ENCODE results near the gene ALOX15.
"Not testable (repeated sequence)": the region's sequence is repeated elsewhere in the genome, so short reads cannot be mapped to it uniquely, and the experiment has no call there.

Gene ALOX15

DNA sequence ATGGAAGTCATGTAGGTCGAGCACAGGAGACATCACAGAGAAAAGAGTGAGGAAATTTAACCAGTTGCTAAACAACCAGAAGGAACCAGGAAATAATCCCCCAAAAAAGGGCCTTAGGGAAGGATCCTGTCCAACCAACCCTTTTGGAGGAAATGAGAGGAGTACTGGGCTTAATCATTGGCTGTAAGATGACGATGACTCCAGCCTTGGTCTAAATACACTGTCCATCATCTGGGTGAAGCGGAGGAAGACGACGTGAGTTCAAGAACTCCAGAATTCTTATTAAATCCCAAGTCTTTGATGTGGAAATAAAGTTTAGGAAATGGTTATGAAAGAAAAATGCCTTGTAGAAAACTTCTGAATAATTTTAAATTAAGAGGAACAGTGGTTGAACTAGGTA is 11.5 kb upstream of the ALOX15 start:
- no peak for DNase-seq (ENCODE audit: low spot score)

DNA sequence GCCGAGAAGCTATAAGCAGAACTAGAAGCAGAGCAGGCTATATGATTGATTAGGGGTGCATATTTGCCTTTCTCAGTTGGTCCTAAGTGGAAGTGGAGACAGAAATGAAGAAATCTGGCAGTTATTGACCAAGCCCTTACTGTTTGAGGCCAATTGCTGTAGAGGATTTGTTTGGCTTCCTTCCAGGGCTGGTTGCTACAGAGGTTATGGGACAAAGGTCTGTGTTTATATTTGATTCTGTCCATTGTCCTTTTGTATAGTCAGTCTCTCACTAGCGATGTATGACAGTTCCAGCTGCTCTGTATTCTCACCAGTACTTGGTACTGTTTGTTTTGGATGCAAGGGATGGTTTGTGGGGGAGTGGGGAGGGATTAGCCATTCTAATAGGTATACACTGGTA is 7.3 kb upstream of the ALOX15 start:
- DNase-seq (ENCODE audit: low spot score): no peak

DNA sequence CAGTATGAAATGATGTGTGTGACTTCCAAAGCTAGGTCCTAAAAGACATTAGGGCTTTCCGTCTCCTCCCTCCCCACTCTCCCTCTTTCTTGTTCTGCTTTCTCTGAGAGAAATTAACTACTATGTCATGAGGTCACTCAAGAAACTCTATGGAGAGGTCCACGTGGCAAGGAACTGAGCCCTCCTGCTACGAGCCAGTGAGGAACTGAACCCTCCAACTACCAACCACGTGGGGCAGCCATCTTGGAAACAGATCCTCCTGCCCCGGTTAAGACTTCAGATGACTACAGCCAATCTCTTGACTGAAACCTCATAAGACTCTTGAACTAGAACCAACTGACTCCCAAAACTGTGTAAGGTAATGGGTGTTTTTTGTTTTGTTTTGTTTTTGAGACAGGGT is 4.2 kb upstream of the ALOX15 start:
- DNase-seq (ENCODE audit: low spot score): no peak

DNA sequence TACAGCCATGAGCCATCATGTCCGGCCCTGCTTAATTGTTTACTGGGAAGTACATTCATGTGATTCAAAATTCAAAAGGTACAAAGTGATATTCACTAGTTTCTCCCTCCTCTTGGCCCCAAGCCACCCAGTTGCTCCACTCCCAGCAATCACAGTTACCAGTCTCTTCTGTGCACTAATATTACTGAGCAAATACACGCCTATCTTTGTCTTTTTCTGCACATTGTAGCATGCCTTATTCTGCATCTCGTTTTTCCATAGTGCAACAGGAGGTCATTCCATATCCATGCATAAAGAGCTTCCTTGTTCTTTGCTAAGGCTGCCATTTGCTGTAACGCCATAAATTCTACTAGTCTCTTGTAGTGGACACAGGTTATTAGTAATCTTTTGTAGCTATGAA is 2.2 kb upstream of the ALOX15 start:
- DNase-seq (ENCODE audit: low spot score): no peak

DNA sequence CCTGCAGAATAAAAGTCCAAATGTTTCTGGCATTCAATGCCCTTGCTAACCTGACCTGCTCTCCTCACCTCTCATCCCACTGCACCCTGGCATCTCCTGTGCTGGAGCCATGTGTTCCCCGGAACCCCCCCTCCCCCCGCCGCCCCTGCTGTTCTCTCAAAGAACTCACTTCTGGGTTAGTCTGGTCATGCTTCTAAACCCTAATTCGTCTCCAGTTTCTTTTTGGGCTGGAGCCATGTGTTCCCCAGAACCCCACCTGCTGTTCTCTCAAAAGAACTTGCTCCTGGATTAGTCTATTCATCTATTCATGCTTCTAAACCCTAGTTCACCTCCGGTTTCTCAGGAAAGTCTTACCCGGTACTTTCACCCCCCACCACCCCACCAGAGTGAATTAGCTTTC is 808 bp upstream of the ALOX15 start:
- no peak for DNase-seq (ENCODE audit: low spot score)

DNA sequence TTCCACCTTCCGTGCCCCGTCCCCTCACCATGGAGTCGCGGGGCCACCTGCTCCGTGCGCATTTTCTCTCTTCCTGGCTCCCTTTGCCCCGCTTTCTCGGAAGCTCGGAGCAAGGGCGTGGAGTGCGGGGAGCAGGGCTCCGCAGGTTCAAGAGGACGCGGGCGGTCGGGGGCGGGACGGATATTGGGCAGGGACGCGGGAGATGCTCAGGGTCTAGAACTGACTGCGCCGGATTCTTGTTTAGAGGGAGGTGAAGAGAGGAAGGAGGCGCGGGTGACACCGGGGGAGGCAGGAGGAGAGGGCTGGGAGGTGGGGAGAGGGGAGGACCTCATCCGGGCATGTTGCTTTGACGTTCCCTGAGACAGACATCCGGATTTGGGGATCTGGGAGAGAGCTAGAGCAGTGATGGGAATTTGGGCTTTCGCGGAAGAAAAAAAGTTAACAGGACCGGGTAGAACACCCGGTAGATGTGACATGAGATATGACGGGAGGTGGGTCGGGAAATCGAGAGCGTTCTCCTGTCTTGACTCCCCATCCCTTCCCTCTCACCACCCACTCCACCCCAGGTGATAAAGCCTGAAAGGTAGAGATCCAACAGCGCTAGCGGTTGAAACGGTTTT is 799 bp downstream of the ALOX15 start:
- not testable (repeated sequence) for DNase-seq (ENCODE audit: low spot score)

DNA sequence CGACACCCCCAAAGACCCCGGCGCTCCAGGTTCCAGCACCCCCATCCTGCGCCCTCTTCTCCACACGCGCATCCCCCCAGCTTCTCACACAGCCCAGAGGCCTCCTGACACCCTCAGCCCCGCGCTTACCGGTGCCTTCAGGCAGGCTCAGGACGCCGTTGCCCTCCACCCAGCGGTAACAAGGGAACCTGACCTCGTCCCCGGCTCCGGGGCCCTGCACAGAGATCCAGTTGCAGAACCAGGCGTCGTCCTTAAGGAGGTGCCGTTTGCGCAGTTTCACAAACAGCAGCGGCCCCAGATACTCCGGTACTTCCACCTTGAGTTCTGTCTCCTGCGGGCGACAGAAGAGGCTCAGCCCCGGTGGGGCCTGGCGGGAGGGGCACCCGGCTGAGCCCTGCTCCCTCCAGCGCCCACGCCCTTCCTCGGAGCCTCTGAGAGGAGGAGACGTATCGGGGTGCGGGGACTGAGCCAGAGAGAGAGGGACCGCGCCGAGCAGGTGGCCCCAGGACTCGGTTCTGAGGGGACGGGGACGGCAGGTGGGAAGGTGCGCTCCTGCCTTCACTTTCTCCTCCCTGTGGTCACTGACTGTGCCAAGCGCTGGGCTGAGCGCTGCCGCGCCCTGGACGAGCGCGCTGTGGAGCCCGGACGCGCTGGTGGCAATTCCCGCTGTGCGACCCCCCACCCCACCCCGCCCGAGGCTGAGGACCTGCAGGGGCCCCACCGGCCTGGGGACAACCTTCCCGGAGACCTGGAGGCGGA is 2.0 kb downstream of the ALOX15 start:
- DNase-seq (ENCODE audit: low spot score): peak; percentile 39

DNA sequence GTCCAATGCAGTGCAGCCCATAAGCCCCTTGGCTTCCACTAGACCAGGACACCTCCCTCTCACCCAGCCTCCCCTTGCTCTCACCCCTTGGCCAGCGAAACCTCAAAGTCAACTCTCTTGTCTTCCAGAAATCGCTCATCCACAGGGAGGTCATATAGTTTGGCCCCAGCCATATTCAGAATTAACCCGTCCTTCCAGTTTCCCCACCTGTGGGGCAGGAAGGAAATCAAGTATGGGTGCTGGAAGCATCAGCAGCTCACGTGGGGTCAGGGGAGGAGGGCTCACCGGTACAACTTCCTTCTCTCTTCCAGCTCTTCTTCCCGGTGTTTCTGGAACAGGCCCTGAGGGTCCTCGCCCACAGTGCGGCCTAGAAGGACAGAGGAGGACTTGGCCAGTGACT is 2.7 kb downstream of the ALOX15 start:
- DNase-seq (ENCODE audit: low spot score): not testable (repeated sequence)

DNA sequence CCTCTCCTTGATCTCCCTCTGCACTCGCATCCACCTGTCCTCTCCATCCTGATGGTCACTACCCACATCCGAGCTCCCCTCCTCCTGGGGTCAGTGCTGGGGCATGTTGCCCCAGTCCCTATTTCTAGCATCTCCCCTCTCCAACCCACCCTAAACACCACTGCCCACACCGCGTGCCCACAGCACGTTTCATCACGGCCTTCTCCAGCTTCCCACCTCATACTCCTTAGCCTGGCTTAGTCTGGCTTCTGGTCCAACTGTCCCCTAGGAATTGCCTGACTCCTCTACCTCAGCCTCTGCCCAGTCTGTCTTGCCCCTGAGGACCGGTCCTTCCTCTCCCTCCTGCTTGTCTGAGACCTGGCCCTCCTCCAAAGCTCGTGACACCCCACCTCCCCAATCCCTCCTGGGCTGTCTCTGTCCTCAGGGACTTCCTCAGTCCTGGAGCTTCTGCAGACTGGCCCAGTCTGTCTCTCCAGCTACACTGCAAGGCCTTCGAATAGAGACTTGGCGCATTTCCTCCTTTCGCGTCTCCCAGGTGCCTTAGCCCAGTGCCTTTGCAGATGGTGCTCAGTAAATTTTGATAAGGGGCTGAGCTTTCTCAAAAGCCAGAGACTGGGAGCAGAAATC is 4.9 kb downstream of the ALOX15 start:
- no peak for DNase-seq (ENCODE audit: low spot score)

DNA sequence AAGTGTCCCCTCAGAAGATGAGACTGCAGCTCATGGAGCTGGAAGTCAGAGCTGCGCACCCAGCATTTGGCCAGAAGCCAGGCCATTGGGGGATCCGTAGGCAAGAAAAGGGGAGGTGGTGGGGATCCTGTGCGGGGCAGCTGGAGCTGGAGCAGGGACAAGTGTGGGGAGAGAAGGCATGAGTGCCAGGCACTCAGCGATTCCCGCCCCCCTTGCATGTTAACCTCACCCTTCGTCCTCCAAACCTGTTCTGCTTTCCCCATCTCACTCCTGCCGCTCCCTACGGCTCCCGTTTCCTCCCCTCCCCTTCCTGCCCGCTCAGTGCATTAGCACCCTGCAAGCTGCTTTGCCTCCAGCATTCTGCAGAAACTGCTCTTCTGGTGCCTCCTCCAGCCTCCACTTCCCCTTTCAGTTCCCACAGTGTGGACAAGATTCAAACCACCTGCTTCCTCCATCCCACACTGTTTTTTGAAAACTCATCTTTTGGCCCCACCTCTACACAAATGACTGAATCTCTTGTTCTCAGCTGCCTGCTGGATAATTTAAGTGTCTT is 5.6 kb downstream of the ALOX15 start:
- no peak for DNase-seq (ENCODE audit: low spot score)

DNA sequence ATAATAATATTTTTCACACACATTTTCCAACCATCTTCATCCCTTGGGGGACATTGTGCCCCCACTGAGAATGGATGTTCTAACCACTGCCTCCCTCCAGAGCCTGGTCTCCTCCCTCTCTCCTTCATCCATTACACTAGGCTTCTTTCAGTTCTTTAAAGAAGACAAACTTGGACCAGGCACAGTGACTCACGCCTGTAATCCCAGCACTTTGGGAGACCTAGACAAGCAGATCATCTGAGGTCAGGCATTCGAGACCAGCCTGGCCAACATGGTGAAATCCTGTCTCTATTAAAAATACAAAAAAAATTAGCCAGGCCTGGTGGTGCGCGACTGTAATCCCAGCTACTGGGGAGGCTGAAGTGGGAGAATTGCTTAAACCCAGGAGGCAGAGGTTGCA is 6.5 kb downstream of the ALOX15 start:
- no peak for DNase-seq (ENCODE audit: low spot score)

DNA sequence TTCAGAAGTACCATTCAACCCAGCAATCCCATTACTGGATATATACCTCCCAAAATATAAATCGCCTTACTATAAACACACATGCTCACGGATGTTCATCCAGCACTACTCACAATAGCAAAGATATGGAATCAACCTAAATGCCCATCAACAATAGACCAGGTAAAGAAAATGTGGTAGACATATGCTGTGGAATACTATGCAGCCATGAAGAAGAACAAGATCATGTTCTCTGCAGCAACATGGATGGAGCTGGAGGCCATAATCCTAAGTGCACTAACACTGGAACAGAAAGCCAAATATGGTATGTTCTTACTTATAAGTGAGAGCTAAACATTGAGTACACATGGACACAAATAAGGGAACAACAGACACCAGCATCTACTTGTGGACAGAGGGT is 7.8 kb downstream of the ALOX15 start:
- no peak for DNase-seq (ENCODE audit: low spot score)

DNA sequence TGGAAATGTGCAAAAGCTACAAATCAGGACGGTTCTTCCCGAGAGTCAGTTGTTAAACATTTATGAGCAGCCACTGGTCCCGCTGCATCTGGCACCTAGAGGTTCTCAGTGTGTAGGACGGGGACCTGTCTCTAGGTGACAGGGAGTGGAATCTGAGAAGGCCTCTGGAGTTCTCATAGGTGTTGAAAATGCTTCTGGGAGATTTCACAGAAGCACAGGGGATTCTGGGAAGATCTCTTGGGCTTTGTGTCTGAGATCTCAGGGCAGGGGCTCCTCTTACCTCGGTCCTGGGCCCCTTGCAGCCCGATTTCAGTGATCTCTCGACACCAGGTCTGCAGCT is 8.9 kb downstream of the ALOX15 start:
- no peak for DNase-seq (ENCODE audit: low spot score)

DNA sequence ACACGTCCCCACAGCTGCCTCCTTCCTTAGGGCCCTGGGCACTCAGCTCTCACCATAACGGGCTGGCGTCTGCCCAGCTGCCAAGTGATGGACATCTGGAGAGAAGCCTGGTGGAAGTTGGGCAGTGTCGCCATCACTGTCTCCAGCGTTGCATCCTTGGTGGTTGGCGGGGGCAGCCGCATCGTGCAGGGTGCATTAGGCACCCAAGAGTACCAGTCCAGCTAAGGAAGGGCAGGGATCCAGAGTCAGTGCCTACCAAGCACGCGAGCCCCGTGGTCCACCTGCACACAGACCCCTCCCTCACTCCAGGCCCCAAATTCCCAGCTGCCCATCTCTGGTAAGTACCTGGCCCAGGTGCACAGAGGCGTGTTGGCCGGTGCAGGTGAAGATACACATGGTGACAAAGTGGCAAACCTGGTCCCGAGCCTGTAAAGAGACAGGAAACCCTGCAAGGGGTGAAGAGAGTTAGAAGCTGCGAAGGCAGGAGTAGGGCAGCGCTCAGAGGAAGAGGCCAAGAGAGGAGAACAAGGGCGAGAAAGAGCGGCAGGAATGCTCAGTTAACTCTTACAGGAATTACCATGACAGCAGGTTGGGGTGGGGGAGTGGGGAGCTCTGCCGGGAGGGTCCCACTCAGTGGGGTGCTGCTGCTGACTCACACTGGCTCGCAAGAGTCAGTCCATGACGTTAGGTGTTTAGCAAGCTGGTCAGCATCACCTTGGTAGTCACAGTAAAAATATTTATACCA is 9.5 kb downstream of the ALOX15 start:
- DNase-seq (ENCODE audit: low spot score): no peak

DNA sequence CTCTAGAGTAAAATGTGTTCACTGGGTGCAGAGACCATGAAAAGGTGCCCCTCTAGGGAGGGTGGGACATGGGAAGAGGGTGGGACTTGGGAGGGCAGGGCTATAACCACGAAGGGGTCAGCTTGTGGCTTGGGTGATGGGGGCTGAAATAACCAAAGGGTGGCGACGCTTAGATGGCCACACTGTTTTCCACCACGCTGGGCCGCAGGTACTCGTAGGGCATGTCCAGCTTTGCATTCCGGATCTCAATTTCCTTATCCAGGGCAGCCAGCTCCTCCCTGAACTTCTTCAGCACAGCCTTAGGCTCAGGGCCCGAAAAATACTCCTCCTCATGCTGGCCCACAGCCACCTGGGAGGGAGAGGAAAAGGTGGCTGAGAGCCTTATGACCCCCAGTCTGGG is 10.0 kb downstream of the ALOX15 start:
- DNase-seq (ENCODE audit: low spot score): no peak

DNA sequence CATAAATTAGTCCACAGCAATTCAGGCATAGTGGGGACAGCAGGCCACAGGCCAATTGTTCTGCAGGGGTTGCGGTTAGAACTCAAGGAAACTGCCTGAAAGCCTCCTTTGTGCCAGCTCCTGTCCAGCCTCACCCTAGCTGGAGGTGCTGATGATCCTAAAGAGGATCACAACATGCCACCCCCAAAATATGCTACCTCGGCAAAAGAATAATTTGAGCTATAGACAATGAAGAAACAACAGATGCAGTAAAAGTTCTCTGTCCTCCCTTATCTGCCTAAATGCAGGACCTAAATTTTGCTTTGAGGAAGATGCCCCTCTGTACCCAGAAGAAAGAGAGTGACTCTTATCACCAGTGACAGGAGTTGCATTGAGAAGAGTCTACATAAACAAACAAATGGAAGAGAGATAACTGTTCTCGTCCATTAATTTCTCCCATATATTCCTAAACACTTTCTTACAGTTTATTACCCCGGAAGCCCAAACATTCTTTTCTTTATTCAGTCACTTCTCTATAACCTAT is 14.7 kb downstream of the ALOX15 start:
- no peak for DNase-seq (ENCODE audit: low spot score)

DNA sequence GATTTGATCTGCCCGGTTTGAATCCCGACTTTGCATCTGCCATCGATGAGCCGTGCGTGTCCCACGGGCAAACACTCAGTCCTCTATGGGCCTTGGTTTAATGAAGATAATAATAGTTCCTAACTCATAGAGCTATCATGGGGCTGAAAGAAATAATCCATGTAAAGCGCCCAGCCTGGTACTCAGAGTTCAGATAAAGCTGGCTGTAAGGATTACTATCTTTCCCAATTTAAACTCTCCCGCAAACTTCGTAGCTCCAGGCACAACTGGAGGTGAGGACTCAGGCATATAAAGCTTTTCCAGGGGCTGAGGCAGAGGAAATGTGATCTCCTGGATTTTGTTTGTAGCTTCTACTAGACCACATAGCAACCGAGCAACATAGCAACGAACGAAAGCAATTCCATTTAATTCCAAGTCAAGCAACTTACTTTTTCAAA is 16.3 kb downstream of the ALOX15 start:
- no peak for DNase-seq (ENCODE audit: low spot score)

DNA sequence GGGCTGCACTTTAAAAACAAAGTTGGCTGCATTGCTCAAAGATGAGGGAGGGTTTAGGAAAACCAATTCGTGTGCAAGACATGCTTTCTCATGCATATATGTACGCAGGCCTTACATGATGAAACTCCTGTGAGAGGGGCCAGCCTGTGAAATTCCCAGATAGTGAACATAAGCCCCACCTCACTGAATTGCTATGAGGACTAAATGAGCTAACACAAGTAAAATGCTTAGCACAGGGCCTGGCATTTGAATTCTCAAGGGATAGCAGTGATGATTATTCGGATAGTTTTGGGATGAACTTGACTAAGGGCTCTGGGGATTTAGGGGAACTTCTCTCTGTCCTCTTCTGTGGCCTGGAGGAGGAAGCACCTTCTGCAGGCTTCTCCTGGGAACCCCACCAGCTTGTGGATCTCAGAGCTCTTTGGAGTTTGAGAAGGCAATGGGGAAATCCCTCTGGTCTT is 17.0 kb downstream of the ALOX15 start:
- not testable (repeated sequence) for DNase-seq (ENCODE audit: low spot score)

DNA sequence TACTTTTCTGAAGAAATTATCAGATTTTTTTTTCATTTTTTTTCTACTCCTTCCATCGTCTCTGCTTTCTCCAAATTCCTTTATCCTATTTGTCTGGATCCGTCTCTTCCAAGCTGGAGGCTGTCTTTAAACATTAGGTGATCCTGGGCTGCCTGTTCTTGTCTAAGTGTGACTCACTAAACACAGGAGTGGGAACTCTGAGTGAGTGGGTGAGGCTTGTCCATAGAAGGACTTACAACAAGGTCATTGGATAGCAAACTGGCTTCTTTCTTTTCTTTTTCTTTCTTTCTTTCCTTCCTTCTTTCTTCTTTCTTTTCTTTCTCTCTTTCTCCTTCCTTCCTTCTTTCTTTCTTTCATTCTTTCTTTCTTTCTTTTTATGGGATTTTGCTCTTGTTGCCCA is 18.2 kb downstream of the ALOX15 start:
- DNase-seq (ENCODE audit: low spot score): no peak

DNA sequence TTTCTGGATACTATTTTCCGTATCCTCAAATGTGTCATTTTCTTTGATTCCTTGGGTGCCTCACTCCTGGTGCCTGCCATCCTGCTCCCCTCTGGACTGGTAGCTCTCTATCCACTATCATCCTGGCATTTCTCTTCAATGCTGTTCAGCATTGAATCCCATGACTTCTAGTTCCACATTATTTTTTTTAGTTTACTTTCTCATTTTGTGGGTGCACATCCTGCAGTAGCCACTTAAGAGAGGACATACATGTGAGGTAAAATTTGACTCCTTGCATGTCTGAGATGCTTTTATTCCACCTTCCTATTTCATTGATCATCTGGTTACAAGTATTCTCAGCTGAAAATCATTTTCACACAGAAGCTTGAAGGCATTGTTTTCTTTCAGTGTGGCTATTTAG is 19.1 kb downstream of the ALOX15 start:
- no peak for DNase-seq (ENCODE audit: low spot score)

DNA sequence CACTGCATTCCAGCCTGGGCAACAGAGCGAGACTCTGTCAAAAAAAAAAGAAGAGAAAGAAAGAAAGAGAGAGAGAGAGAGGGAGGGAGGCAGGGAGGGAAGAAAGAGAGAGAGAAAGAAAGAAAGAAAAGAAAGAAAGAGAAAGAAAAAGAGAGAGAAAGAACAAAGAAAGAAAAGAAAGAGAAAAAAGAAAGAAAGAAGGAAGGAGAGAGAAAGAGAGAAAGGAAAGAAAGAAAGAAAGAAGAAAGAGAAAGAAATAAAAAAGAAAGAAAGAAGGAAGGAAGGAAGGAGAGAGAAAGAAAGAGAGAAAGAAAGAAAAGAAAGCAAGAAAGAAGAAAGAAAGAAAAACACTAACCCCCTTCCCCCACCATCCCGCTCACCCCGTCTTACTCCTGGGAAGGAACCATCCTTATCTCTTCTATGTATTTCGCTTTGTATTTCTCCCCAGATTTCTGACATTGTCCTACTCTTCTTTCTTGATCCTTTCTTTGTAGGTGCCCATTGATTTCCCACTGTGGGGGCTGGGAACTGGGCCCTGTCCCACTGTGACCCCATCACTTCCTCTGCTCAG is 20.9 kb downstream of the ALOX15 start:
- DNase-seq (ENCODE audit: low spot score): no peak

All from D341Med (cell line).